IMR-90 (cell line): Measurements from ENCODE around the gene CFAP300.

Experiments used
- BHLHE40 ChIP-seq: fragments of 150-350 bp; IDR thresholded peaks from 2 replicates; pipeline ENCODE4 v1.6.1; 2016; ENCODE audit warnings: mild to moderate bottlenecking, low read depth, low read length
- CEBPB ChIP-seq: IDR thresholded peaks from 2 replicates; pipeline ENCODE4 v1.6.1; 2012; ENCODE audit warnings: low read depth, low read length, improper control_type of control experiment
- CHD1 ChIP-seq: IDR thresholded peaks from 2 replicates; pipeline ENCODE4 v1.6.1; 2012; ENCODE audit warnings: low read depth, low read length, improper control_type of control experiment
- CTCF ChIP-seq: conservative IDR thresholded peaks from 2 replicates; pipeline ENCODE4 v1.5.1; 2012; ENCODE audit warnings: mild to moderate bottlenecking, low read depth, low read length, improper control_type of control experiment
- FOS ChIP-seq: fragments of 150-350 bp; IDR thresholded peaks from 2 replicates; pipeline ENCODE4 v1.6.1; 2016; ENCODE audit warnings: low read depth, low read length
- MAFK ChIP-seq: IDR thresholded peaks from 2 replicates; pipeline ENCODE4 v1.6.1; 2012; ENCODE audit warnings: low read depth, low read length, improper control_type of control experiment
- MXI1 ChIP-seq: IDR thresholded peaks from 2 replicates; pipeline ENCODE4 v1.6.1; 2012; ENCODE audit warnings: low read depth, mild to moderate bottlenecking, low read length, moderate library complexity, borderline replicate concordance
- POLR2A ChIP-seq: IDR thresholded peaks from 2 replicates; pipeline ENCODE4 v1.6.1; 2012; ENCODE audit warnings: mild to moderate bottlenecking, low read depth, low read length
- RAD21 ChIP-seq: IDR thresholded peaks from 2 replicates; pipeline ENCODE4 v1.6.1; 2012; ENCODE audit warnings: low read length, improper control_type of control experiment
- USF2 ChIP-seq: fragments of 150-350 bp; IDR thresholded peaks from 2 replicates; pipeline ENCODE4 v1.6.1; 2017; ENCODE audit warnings: mild to moderate bottlenecking, antibody characterized with exemption, low read length, low read depth

GRCh38 chr11:102004220-102004619, 43.0 kb upstream of the CFAP300 start:
- no peak for TF ChIP-seq CTCF
- TF ChIP-seq FOS = no peak
- no peak for TF ChIP-seq BHLHE40
- TF ChIP-seq RAD21 = no peak
- TF ChIP-seq MXI1 = no peak
- no peak for TF ChIP-seq CHD1
- no peak for TF ChIP-seq MAFK
- no peak for TF ChIP-seq USF2
- TF ChIP-seq CEBPB = no peak
- TF ChIP-seq POLR2A = no peak
